ENCODE results near the gene GHDC. TPM values are rescaled to one million over a fixed set of nuclear protein-coding genes. Genes with fewer than 3 reads are reported as not detected.

Gene GHDC
- total and polyA plus RNA-seq, 2 of the 13 experiments (the other 11 are each of a cell fraction or from before 2014, with no cell fraction given), result 15.4 to 22.5 TPM

- TF ChIP-seq ZEB1 (IDR thresholded peaks at IDR 0.05; ENCODE audit: insufficient replicate concordance, low read depth) (no peak), WIZ (CRISPR knock-in tag; IDR thresholded peaks at IDR 0.05) (no peak), ZBTB38 (CRISPR knock-in tag; IDR thresholded peaks at IDR 0.05) (no peak), ZNF263 (CRISPR knock-in tag; IDR thresholded peaks at IDR 0.05) (no peak), ZZZ3 (CRISPR knock-in tag; IDR thresholded peaks at IDR 0.05; ENCODE audit: borderline replicate concordance) (no peak), ZNF558 (CRISPR knock-in tag; IDR thresholded peaks at IDR 0.05; ENCODE audit: borderline replicate concordance) (no peak), ZNF720 (CRISPR knock-in tag; IDR thresholded peaks at IDR 0.05) (no peak), GLI4 (CRISPR knock-in tag; IDR thresholded peaks at IDR 0.05; ENCODE audit: borderline replicate concordance) (no peak), ZNF12 (CRISPR knock-in tag; IDR thresholded peaks at IDR 0.05) (no peak), CREM (IDR thresholded peaks at IDR 0.05) (no peak), CREM (CRISPR knock-in tag; IDR thresholded peaks at IDR 0.05) (no peak), ZNF577 (CRISPR knock-in tag; IDR thresholded peaks at IDR 0.05; ENCODE audit: borderline replicate concordance, low read depth) (no peak), FLYWCH1 (CRISPR knock-in tag; IDR thresholded peaks at IDR 0.05) (no peak), ATRX (CRISPR knock-in tag; IDR thresholded peaks at IDR 0.05; ENCODE audit: borderline replicate concordance) (no peak), MED1 (CRISPR knock-in tag; IDR thresholded peaks at IDR 0.05) (no peak), ZBTB39 (CRISPR knock-in tag; IDR thresholded peaks at IDR 0.05) (no peak), CAMTA2 (CRISPR knock-in tag; IDR thresholded peaks at IDR 0.05; ENCODE audit: borderline replicate concordance) (no peak), SMARCE1 (IDR thresholded peaks at IDR 0.05; ENCODE audit: borderline replicate concordance) (no peak), ZNF749 (CRISPR knock-in tag; IDR thresholded peaks at IDR 0.05; ENCODE audit: borderline replicate concordance) (no peak), FOXP1 (IDR thresholded peaks at IDR 0.05) (no peak), FOXP1 (CRISPR knock-in tag; IDR thresholded peaks at IDR 0.05) (no peak), ZNF629 (CRISPR knock-in tag; conservative IDR thresholded peaks at IDR 0.05) (peak; percentile 55), ZNF251 (CRISPR knock-in tag; IDR thresholded peaks at IDR 0.05) (no peak), CEBPB (IDR thresholded peaks at IDR 0.05; ENCODE audit: borderline replicate concordance, low read depth, low read length) (no peak), NFIB (CRISPR knock-in tag; IDR thresholded peaks at IDR 0.05; ENCODE audit: borderline replicate concordance) (no peak), NFYB (CRISPR knock-in tag; IDR thresholded peaks at IDR 0.05) (no peak), ZNF546 (CRISPR knock-in tag; conservative IDR thresholded peaks at IDR 0.05) (no peak), PATZ1 (CRISPR knock-in tag; IDR thresholded peaks at IDR 0.05) (0 out of 2 replicates have a peak, but pooled peaks have one; percentile 25), TOPORS (CRISPR knock-in tag; IDR thresholded peaks at IDR 0.05) (no peak), ZNF776 (CRISPR knock-in tag; IDR thresholded peaks at IDR 0.05) (no peak)
These were observed 13.1 kb downstream of the GHDC start, which contains the start of gene KCNH4 (continued) for GRCh38 chr17:42180922-42181850.
